ENCODE measurements around the gene PDE4C.
A peak's percentile ranks its signal among the peaks of the same experiment; 100 is the strongest.

Gene PDE4C

GRCh38 chr19:18234194-18234593, 8.0 kb upstream of the PDE4C start:
- DNase-seq (ENCODE audit: low read depth in 2 of 2): no peak
- TF ChIP-seq, protein P1, sequence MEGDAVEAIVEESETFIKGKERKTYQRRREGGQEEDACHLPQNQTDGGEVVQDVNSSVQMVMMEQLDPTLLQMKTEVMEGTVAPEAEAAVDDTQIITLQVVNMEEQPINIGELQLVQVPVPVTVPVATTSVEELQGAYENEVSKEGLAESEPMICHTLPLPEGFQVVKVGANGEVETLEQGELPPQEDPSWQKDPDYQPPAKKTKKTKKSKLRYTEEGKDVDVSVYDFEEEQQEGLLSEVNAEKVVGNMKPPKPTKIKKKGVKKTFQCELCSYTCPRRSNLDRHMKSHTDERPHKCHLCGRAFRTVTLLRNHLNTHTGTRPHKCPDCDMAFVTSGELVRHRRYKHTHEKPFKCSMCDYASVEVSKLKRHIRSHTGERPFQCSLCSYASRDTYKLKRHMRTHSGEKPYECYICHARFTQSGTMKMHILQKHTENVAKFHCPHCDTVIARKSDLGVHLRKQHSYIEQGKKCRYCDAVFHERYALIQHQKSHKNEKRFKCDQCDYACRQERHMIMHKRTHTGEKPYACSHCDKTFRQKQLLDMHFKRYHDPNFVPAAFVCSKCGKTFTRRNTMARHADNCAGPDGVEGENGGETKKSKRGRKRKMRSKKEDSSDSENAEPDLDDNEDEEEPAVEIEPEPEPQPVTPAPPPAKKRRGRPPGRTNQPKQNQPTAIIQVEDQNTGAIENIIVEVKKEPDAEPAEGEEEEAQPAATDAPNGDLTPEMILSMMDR (IDR thresholded peaks at IDR 0.05; ENCODE audit: low read depth, low read length): no peak
- H3K4me3 ChIP-seq (replicated peaks in 1 of 2; ENCODE audit: low read depth in 2 of 2, low read length in 2 of 2): no peak overlapping the region

DNA sequence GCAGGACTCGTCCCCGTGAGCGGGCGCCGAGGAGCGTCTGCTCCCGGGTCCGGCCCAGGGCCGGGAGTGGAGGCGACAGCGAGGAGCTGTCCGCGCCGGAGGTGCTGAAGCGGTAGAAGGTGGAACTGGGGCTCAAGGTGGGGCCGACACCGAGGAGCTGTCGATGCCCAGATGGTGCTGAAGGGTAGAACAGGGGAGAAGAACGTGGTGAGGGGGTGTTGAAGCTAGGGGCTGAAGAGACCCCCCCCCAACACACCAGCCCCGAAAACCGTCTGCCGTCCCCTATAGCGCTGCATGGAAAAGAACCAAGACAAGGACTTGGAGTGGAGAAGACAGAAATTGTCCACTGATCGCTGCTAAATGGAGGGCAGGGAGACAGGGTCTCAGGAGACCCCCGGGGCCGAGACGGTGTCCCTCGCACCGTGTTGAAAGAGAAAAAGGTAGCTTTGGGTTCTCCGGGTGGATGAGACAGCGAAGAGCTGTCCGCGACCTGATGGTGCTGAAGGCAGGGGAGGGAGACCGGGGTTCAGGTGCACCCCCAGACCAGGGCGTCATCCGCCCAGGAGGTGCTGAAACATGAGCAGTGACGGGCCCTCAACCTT, 7.1 kb upstream of the PDE4C start:
- DNase-seq (ENCODE audit: low read depth in 2 of 2): peak; percentile 46 to 52
- H3K4me3 ChIP-seq (replicated peaks in 1 of 2; ENCODE audit: low read depth in 2 of 2, low read length in 2 of 2): no peak overlapping the region
- TF ChIP-seq, protein P1 (IDR thresholded peaks at IDR 0.05; ENCODE audit: low read depth, low read length): no peak

- TF ChIP-seq, protein P1 (IDR thresholded peaks at IDR 0.05; ENCODE audit: low read depth, low read length): no peak
- peak; percentile 11 to 12 for DNase-seq (ENCODE audit: low read depth in 2 of 2)
Observed at GRCh38 chr19:18232540-18233223, 6.4 kb upstream of the PDE4C start.

GRCh38 chr19:18231775-18232174, 5.5 kb upstream of the PDE4C start:
- no peak overlapping the region for H3K4me3 ChIP-seq (replicated peaks in 1 of 2; ENCODE audit: low read depth in 2 of 2, low read length in 2 of 2)
- TF ChIP-seq, protein P1 (IDR thresholded peaks at IDR 0.05; ENCODE audit: low read depth, low read length): no peak

More at GRCh38 chr19:18232540-18233223, 6.4 kb upstream of the PDE4C start:
- no peak overlapping the region for H3K4me3 ChIP-seq (replicated peaks in 1 of 2; ENCODE audit: low read depth in 2 of 2, low read length in 2 of 2)

GRCh38 chr19:18230941-18231734, 4.9 kb upstream of the PDE4C start:
- DNase-seq (ENCODE audit: low read depth in 2 of 2): peak in 1 of 2 donors; percentile 27
- TF ChIP-seq, protein P1 (IDR thresholded peaks at IDR 0.05; ENCODE audit: low read depth, low read length): no peak
- H3K4me3 ChIP-seq (replicated peaks in 1 of 2; ENCODE audit: low read depth in 2 of 2, low read length in 2 of 2): no peak overlapping the region

More at GRCh38 chr19:18231775-18232174, 5.5 kb upstream of the PDE4C start:
- no peak for DNase-seq (ENCODE audit: low read depth in 2 of 2)

- TF ChIP-seq, protein P1 (IDR thresholded peaks at IDR 0.05; ENCODE audit: low read depth, low read length): no peak
- no peak overlapping the region for H3K4me3 ChIP-seq (replicated peaks in 1 of 2; ENCODE audit: low read depth in 2 of 2, low read length in 2 of 2)
- no peak for DNase-seq (ENCODE audit: low read depth in 2 of 2)
Observed at GRCh38 chr19:18229915-18230314, 3.7 kb upstream of the PDE4C start.
